Parathyroid adenoma (tissue), 2 donors: ENCODE data around the gene MND1.

ENCODE experiments used
- H2AFZ ChIP-seq: fragments of 300-600 bp; sonication (generic); one replicate; pipeline ENCODE4 v1.7.0; 2017; ENCODE audit warnings: antibody characterized with exemption, mild to moderate bottlenecking
- H3K27ac ChIP-seq: fragments of 300-600 bp; sonication (generic); one replicate; pipeline ENCODE4 v1.7.0; 2017
- H3K27me3 ChIP-seq: fragments of 300-600 bp; sonication (generic); one replicate; pipeline ENCODE4 v1.7.0; 2017; ENCODE audit warnings: low read length; ENCODE audit not compliant: control insufficient read depth, insufficient read depth
- H3K36me3 ChIP-seq: fragments of 300-600 bp; sonication (generic); one replicate; pipeline ENCODE4 v1.7.0; 2017; ENCODE audit warnings: low read length; ENCODE audit not compliant: control insufficient read depth, insufficient read depth
- H3K4me1 ChIP-seq: fragments of 300-600 bp; sonication (generic); one replicate; pipeline ENCODE4 v1.7.0; 2017; ENCODE audit warnings: control low read depth
- H3K4me2 ChIP-seq: fragments of 300-600 bp; sonication (generic); one replicate; pipeline ENCODE4 v1.7.0; 2017; ENCODE audit warnings: low read length
- H3K4me3 ChIP-seq: fragments of 300-600 bp; sonication (generic); one replicate; pipeline ENCODE4 v1.7.0; 2017; ENCODE audit warnings: low read depth, low read length
- H3K79me2 ChIP-seq: fragments of 300-600 bp; sonication (generic); one replicate; pipeline ENCODE4 v1.7.0; 2017; ENCODE audit warnings: control low read depth
- H3K9ac ChIP-seq: fragments of 300-600 bp; sonication (generic); one replicate; pipeline ENCODE4 v1.7.0; 2017; ENCODE audit warnings: mild to moderate bottlenecking
- H3K9me3 ChIP-seq: fragments of 300-600 bp; sonication (generic); one replicate; pipeline ENCODE4 v1.7.0; 2017; ENCODE audit warnings: low read length; ENCODE audit not compliant: control insufficient read depth
- TF ChIP-seq, protein P1 (sequence below): fragments of 300-600 bp; sonication (generic); IDR thresholded peaks from one replicate; pipeline ENCODE4 v1.7.0; 2017; ENCODE audit warnings: antibody characterized with exemption, mild to moderate bottlenecking
- donor health status: primary hyperparathyroidism.

MND1 gene

DNA sequence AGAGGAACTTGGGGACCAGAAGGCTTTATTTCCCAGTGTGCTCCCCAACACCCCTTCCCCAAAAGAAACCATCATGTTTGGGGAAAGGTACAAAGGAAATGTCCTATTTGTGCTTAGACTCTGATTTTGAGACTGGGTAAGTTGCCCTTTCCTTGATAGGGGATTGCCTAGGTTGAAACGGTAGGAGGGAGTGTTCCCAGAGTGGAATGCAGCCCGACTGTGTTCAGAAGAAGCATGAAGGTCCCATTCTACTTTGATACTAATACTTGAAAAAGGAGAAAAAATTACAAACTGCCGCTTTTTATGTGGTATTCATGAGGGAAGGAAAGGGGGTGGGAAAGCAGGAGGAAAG, 89.2 kb downstream of the MND1 start:
- H3K4me2 ChIP-seq: no peak overlapping the region
- no peaks in the 10 kb centered on the region for H3K79me2 ChIP-seq
- no peak overlapping the region for H3K9ac ChIP-seq
- no peaks in the 10 kb centered on the region for H3K9me3 ChIP-seq
- H3K27ac ChIP-seq: no peak overlapping the region
- H3K36me3 ChIP-seq: no peaks in the 10 kb centered on the region
- H2AFZ ChIP-seq: no peak overlapping the region
- H3K4me1 ChIP-seq: no peaks in the 10 kb centered on the region
- no peak overlapping the region for H3K4me3 ChIP-seq
- no peaks in the 10 kb centered on the region for H3K27me3 ChIP-seq
- TF ChIP-seq, protein P1, sequence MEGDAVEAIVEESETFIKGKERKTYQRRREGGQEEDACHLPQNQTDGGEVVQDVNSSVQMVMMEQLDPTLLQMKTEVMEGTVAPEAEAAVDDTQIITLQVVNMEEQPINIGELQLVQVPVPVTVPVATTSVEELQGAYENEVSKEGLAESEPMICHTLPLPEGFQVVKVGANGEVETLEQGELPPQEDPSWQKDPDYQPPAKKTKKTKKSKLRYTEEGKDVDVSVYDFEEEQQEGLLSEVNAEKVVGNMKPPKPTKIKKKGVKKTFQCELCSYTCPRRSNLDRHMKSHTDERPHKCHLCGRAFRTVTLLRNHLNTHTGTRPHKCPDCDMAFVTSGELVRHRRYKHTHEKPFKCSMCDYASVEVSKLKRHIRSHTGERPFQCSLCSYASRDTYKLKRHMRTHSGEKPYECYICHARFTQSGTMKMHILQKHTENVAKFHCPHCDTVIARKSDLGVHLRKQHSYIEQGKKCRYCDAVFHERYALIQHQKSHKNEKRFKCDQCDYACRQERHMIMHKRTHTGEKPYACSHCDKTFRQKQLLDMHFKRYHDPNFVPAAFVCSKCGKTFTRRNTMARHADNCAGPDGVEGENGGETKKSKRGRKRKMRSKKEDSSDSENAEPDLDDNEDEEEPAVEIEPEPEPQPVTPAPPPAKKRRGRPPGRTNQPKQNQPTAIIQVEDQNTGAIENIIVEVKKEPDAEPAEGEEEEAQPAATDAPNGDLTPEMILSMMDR: no peak

GRCh38 chr4:153434190-153434589, 89.7 kb downstream of the MND1 start:
- Histone ChIP-seq H3K9me3 (no peaks in the 10 kb centered on the region), H3K27ac (no peak overlapping the region), H3K4me1 (no peaks in the 10 kb centered on the region), H3K36me3 (no peaks in the 10 kb centered on the region), H3K79me2 (no peaks in the 10 kb centered on the region), H3K9ac (no peak overlapping the region), H3K4me2 (no peak overlapping the region), H3K4me3 (no peak overlapping the region), H2AFZ (no peak overlapping the region), H3K27me3 (no peaks in the 10 kb centered on the region)
- TF ChIP-seq, protein P1: no peak

DNA sequence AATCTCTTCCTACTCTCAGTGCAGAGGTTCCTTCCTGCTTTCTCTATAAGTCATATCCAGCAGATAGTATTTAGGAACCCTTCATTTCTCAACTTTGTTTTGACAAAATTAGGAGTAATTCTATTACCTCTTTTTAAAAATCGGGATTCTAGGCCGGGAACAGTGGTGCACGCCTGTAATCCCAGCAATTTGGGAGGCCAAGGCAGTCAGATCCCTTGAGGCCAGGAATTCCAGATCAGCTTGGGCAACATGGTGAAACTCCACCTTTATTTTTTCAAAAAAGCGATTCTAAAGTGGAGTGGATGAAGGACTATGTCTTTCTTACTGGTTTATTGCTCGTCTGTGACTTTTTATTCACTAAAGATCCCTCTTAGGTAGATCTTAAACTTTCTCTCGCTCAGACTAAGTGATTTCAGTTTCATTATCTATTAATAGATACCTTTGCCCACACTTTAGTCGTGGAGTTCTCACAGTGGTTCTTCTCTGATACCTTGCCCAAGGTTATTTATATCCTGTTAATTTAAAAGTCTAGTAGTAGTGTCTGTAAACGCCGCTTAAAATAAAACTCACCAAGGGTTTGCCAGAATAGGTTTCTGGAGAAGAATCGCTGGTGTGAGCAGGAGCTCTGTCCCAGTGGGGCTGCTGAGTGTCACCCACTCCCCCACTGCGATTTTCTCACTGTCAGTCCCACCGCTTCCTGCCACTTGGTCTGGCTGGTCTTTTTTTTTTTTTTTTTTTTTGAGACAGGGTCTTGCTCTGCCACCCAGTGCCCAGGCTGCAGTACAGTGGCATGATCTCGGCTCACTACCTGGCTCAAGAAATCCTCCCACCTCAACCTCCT, 94.6 kb downstream of the MND1 start:
- H2AFZ ChIP-seq: no peak overlapping the region
- no peaks in the 10 kb centered on the region for H3K27me3 ChIP-seq
- TF ChIP-seq, protein P1: no peak
- no peak overlapping the region for H3K9ac ChIP-seq
- no peaks in the 10 kb centered on the region for H3K4me1 ChIP-seq
- no peak overlapping the region for H3K27ac ChIP-seq
- H3K9me3 ChIP-seq: no peaks in the 10 kb centered on the region
- no peaks in the 10 kb centered on the region for H3K36me3 ChIP-seq
- no peak overlapping the region for H3K4me2 ChIP-seq
- no peaks in the 10 kb centered on the region for H3K79me2 ChIP-seq
- H3K4me3 ChIP-seq: no peak overlapping the region

DNA sequence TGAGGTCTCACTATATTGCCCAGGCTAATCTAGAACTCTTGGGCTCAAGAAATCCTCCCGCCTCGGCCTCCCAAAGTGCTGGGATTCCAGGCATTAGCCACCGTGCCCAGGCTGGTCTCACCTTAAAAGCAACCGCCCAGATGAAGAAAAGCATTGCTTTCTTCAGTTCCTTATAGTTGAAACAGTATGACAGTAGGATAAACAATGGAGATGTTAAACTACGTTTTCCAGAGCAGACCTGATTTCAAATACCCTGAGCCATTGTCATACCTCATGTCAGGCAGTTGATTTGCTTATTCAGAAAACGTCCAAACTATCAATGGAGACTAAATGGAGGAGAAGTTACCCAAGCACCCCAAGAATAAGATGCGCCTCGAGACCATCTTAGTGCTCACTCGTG, 95.3 kb downstream of the MND1 start:
- no peak overlapping the region for H3K9ac ChIP-seq
- H3K79me2 ChIP-seq: no peaks in the 10 kb centered on the region
- H3K27me3 ChIP-seq: no peaks in the 10 kb centered on the region
- no peak overlapping the region for H3K4me2 ChIP-seq
- no peak overlapping the region for H2AFZ ChIP-seq
- H3K36me3 ChIP-seq: no peaks in the 10 kb centered on the region
- H3K9me3 ChIP-seq: no peaks in the 10 kb centered on the region
- TF ChIP-seq, protein P1: no peak
- H3K27ac ChIP-seq: no peak overlapping the region
- no peak overlapping the region for H3K4me3 ChIP-seq
- H3K4me1 ChIP-seq: no peaks in the 10 kb centered on the region

DNA sequence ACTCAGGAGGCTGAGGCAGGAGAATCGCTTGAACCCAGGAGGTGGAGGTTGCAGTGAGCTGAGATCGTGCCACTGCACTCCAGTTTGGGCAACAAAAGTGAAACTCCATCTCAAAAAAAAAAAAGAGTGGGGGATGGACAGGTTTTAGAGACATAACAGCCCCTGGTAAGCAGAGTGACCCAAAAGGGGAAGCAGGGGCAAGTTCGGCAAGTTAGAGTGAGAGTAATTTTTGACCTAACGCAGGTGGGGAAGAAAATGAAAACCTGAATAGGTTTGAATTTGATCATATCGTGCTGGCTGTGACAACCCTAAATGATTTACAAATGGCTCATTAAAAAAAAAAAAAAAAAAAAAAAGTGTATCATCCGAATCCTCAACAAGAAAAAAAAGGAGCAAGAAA, 96.0 kb downstream of the MND1 start:
- no peak overlapping the region for H3K27ac ChIP-seq
- TF ChIP-seq, protein P1: no peak

More for the DNA sequence above, 96.0 kb downstream of the MND1 start:
- H3K27me3 ChIP-seq: no peaks in the 10 kb centered on the region
- no peak overlapping the region for H2AFZ ChIP-seq
- no peaks in the 10 kb centered on the region for H3K9me3 ChIP-seq
- H3K79me2 ChIP-seq: no peaks in the 10 kb centered on the region
- H3K4me2 ChIP-seq: no peak overlapping the region
- no peak overlapping the region for H3K4me3 ChIP-seq
- H3K36me3 ChIP-seq: no peaks in the 10 kb centered on the region
- H3K9ac ChIP-seq: no peak overlapping the region
- H3K4me1 ChIP-seq: no peaks in the 10 kb centered on the region
